ENCODE measurements around the gene CLRN1.

DNA sequence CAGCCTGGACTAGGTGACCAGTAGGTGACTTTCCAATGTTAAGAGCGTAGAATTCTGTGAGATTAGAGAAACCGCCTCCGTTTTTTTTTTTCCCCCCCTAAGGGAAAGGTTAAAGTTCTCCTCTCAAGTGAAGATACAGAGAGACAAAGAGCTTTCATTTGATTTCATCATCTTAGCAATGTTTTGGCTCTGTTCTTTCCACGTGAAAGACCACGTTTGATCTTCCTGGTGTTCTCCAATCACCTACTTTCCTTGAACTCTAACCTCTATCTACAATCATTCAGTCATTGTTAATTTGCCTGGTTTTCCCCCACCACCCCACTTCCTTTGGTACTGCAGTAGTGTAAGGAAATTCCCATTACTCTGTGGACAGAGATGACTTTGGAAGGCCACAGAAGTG is 36.9 kb upstream of the CLRN1 start:
- TF ChIP-seq, protein P1, sequence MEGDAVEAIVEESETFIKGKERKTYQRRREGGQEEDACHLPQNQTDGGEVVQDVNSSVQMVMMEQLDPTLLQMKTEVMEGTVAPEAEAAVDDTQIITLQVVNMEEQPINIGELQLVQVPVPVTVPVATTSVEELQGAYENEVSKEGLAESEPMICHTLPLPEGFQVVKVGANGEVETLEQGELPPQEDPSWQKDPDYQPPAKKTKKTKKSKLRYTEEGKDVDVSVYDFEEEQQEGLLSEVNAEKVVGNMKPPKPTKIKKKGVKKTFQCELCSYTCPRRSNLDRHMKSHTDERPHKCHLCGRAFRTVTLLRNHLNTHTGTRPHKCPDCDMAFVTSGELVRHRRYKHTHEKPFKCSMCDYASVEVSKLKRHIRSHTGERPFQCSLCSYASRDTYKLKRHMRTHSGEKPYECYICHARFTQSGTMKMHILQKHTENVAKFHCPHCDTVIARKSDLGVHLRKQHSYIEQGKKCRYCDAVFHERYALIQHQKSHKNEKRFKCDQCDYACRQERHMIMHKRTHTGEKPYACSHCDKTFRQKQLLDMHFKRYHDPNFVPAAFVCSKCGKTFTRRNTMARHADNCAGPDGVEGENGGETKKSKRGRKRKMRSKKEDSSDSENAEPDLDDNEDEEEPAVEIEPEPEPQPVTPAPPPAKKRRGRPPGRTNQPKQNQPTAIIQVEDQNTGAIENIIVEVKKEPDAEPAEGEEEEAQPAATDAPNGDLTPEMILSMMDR (conservative IDR thresholded peaks at IDR 0.05; ENCODE audit: low read depth in 2 of 2) = no peak
- TF ChIP-seq, protein P2, sequence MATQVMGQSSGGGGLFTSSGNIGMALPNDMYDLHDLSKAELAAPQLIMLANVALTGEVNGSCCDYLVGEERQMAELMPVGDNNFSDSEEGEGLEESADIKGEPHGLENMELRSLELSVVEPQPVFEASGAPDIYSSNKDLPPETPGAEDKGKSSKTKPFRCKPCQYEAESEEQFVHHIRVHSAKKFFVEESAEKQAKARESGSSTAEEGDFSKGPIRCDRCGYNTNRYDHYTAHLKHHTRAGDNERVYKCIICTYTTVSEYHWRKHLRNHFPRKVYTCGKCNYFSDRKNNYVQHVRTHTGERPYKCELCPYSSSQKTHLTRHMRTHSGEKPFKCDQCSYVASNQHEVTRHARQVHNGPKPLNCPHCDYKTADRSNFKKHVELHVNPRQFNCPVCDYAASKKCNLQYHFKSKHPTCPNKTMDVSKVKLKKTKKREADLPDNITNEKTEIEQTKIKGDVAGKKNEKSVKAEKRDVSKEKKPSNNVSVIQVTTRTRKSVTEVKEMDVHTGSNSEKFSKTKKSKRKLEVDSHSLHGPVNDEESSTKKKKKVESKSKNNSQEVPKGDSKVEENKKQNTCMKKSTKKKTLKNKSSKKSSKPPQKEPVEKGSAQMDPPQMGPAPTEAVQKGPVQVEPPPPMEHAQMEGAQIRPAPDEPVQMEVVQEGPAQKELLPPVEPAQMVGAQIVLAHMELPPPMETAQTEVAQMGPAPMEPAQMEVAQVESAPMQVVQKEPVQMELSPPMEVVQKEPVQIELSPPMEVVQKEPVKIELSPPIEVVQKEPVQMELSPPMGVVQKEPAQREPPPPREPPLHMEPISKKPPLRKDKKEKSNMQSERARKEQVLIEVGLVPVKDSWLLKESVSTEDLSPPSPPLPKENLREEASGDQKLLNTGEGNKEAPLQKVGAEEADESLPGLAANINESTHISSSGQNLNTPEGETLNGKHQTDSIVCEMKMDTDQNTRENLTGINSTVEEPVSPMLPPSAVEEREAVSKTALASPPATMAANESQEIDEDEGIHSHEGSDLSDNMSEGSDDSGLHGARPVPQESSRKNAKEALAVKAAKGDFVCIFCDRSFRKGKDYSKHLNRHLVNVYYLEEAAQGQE (IDR thresholded peaks at IDR 0.05; ENCODE audit: unreplicated experiment) = no peak
- TF ChIP-seq CREB1 (CRISPR knock-in tag; IDR thresholded peaks at IDR 0.05; ENCODE audit: low read depth) = no peak
- no peak for TF ChIP-seq EZH2 (IDR thresholded peaks at IDR 0.05; ENCODE audit: low read depth, unreplicated experiment)
- no peak for TF ChIP-seq POLR2AphosphoS5 (IDR thresholded peaks at IDR 0.05; ENCODE audit: low read depth)
- no peak for TF ChIP-seq EZH2phosphoT487 (IDR thresholded peaks at IDR 0.05; ENCODE audit: unreplicated experiment)
- TF ChIP-seq ZNF331 (CRISPR knock-in tag; IDR thresholded peaks at IDR 0.05; ENCODE audit: low read depth) = no peak
